HEK293T (cell line): ENCODE data around the gene ORM2.

Experiments used
- BHLHE40 ChIP-seq: fragments of 450-650 bp; IDR thresholded peaks from 2 replicates; pipeline ENCODE4 v1.6.1; 2016; ENCODE audit warnings: mild to moderate bottlenecking, moderate library complexity, borderline replicate concordance
- FOXK2 ChIP-seq: fragments of 450-650 bp; IDR thresholded peaks from 2 replicates; pipeline ENCODE4 v1.6.1; 2016; ENCODE audit warnings: mild to moderate bottlenecking
- FOXM1 ChIP-seq: fragments of 450-650 bp; IDR thresholded peaks from 2 replicates; pipeline ENCODE4 v1.6.1; 2017; ENCODE audit warnings: mild to moderate bottlenecking, borderline replicate concordance
- HDGF ChIP-seq: fragments of 450-650 bp; IDR thresholded peaks from 2 replicates; pipeline ENCODE4 v1.6.1; 2017; ENCODE audit warnings: antibody characterized with exemption, borderline replicate concordance
- LEF1 ChIP-seq: fragments of 450-650 bp; IDR thresholded peaks from 2 replicates; pipeline ENCODE4 v1.6.1; 2017; ENCODE audit warnings: mild to moderate bottlenecking, borderline replicate concordance
- NFRKB ChIP-seq: fragments of 450-650 bp; IDR thresholded peaks from 2 replicates; pipeline ENCODE4 v1.6.1; 2016; ENCODE audit warnings: mild to moderate bottlenecking, moderate library complexity
- SP1 ChIP-seq: fragments of 450-650 bp; IDR thresholded peaks from 2 replicates; pipeline ENCODE4 v1.6.1; 2017
- SUZ12 ChIP-seq: fragments of 450-650 bp; IDR thresholded peaks from 2 replicates; pipeline ENCODE4 v1.6.1; 2016; ENCODE audit warnings: mild to moderate bottlenecking
- TARDBP ChIP-seq: fragments of 450-650 bp; IDR thresholded peaks from 2 replicates; pipeline ENCODE4 v1.6.1; 2016

DNA sequence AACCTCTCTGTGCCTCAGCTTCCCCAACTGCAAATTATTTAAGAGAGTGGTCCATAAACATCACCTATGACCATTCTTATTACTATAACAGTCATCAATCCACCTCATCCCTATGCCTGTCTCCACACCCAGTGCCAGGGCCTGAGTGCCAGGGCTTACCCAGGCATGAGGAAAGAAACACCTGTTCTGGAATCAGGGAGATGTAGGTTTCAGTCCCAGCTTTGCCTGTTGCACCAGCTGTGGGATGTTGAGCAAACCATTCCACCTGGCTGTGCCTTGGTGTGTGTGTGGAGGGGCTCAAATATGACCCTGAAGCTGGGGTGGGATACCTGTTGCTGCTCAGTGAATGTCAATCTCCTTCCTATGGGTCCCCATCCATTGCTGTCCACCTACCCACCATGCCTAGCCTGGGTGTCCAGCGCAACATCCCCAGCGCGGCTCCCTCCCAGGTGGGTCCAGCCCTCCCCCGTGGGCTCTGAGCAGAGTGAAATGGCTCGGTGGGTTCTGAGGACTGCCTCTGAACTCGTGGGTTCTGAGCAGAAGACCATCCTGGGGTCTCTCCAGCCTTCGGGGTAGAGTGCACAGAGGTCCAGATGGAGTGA is 41.8 kb downstream of the ORM2 start:
- TF ChIP-seq NFRKB (no peak), LEF1 (no peak), HDGF (no peak), FOXM1 (no peak), SUZ12 (no peak), TARDBP (no peak), FOXK2 (no peak), BHLHE40 (no peak), SP1 (no peak)
